ENCODE data around the gene SYT6. TPM values are rescaled to one million over a fixed set of nuclear protein-coding genes. Genes with fewer than 3 reads are reported as not detected.

Gene SYT6
- total RNA-seq, 1 donor from 2014 or later: under 0.01 TPM

Other genes with a start within 250 kb of the SYT6 start
- gene AP4B1, start 249.1 kb downstream of the SYT6 start, total RNA-seq: 16.7 TPM
- 3.7 TPM for gene DCLRE1B, start 248.5 kb downstream of the SYT6 start, total RNA-seq
- 28.2 TPM for gene HIPK1, start 224.5 kb downstream of the SYT6 start, total RNA-seq
- 86.1 TPM for gene OLFML3, start 174.4 kb downstream of the SYT6 start, total RNA-seq

Measured in skeletal muscle tissue (tissue), 1 donor.